AG09309 (cell line): ENCODE results near the gene FAM222B.
A peak's percentile ranks its signal among the peaks of the same experiment; 100 is the strongest.

ENCODE experiments used
- DNase-seq: peaks from one replicate; pipeline ENCODE4 v3.0.0-alpha.2; 2010; ENCODE audit warnings: low read depth
- H3K4me3 ChIP-seq: 2 replicates; pipeline ENCODE4 v1.5.1; 2011; ENCODE audit warnings: mild to moderate bottlenecking, low read depth, low read length, moderate library complexity; ENCODE audit not compliant: control insufficient read depth
- TF ChIP-seq, protein P1 (sequence below): IDR thresholded peaks from 2 replicates; pipeline ENCODE4 v1.5.1; 2011; ENCODE audit warnings: mild to moderate bottlenecking, low read depth, low read length, inconsistent platforms; ENCODE audit not compliant: insufficient read depth, control insufficient read depth; ENCODE audit errors: missing control alignments

The FAM222B gene

DNA sequence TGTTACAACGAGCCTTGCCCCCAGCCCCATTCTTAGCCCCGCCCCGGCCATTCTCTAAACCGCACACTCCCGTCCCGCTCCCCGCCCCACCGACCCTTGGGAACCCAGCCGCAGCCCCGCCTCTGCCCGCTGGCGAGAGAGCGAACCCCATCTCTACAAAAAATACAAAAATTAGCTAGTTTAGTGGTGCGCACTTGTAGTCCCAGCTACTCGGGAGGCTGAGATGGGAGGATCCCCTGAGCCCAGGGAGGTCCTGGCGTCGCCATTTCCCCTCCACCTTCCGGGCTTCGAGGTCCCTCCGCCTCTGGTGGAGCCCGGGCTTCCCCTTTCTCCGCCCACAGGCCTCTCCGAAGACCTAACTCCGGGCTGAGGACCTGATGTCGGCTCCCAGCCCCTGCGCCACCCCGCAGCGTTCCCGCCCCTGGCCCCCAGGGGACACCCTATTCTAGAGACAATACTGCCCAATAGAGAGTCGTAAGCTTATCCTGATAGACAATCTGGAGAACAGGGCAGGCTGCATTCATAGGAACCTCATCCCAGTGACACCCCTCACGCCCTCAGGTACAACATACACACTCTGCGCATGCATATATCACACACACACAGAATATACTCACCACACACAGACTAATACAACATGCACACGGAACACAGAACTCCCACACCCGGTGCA, 130.4 kb downstream of the FAM222B start:
- peak overlapping the region; percentile 25; the same call in 1 of the 2 replicates for H3K4me3 ChIP-seq
- TF ChIP-seq, protein P1, sequence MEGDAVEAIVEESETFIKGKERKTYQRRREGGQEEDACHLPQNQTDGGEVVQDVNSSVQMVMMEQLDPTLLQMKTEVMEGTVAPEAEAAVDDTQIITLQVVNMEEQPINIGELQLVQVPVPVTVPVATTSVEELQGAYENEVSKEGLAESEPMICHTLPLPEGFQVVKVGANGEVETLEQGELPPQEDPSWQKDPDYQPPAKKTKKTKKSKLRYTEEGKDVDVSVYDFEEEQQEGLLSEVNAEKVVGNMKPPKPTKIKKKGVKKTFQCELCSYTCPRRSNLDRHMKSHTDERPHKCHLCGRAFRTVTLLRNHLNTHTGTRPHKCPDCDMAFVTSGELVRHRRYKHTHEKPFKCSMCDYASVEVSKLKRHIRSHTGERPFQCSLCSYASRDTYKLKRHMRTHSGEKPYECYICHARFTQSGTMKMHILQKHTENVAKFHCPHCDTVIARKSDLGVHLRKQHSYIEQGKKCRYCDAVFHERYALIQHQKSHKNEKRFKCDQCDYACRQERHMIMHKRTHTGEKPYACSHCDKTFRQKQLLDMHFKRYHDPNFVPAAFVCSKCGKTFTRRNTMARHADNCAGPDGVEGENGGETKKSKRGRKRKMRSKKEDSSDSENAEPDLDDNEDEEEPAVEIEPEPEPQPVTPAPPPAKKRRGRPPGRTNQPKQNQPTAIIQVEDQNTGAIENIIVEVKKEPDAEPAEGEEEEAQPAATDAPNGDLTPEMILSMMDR: no peak
- DNase-seq: no peak

DNA sequence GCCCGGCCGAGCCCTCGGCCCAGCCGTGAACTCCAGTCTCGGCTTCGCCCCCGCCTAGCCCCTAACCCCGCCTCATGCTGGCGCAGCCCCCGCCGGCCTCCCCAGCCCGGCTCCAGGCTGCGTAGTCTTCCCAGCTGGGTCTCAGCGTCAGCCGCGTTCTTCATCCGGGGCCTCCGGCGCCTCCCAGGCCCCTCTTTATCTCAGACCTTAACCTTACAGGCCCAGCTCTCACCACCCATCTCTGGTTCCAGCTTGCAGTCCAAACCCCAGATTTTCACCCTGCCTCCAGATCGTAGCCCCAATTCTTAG, 130.9 kb downstream of the FAM222B start, which contains the start of gene PROCA1:
TSS of gene PROCA1 (minus strand) at position 166 of the 309 bp plus-strand sequence. CDS start 228 bp downstream, outside the sequence.
- no peak for DNase-seq
- TF ChIP-seq, protein P1: no peak
- peak within 1 kb of the TSS; percentile 50 for H3K4me3 ChIP-seq

DNA sequence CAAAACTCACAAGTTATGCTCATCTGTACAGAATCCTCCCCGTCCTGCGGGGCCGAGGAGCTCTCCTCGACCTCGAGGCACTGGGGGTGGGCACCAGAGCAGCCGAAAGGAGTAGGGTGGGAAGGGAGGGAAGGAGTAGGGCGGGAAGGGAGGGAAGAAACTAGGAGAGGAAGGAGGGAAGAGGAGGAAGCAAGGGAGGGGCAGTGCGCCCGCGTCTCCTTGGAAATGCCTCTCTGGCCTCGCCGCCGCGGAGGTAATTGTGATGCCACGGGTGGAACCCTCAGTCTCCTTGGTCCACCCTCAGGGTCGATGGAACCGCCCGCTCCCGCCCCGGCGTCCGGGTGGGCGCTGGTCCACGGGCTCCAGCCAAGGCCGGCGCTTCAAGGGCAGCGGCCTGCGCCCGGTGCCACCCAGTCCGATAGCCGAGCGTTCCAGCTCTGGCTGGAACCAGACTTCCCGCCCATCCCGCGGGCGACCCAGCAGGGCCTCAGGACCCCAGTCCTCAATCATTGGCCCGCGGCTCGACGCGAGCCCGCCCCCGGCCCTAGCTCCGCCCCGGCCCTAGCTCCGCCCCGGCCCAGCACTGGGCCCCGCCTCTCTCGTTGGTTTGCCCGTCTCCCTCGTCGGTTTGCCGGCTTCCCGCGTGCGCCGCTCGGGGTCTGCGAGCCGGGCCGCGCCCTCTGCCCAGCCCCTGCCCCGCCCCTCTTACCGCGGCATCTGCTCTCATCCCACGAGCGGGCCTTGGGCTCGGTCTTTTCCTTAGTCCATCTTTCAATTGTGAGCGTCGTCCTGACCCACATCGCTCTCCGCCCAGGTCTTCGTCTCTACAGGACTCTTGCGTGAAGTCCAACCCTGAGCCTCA, 131.5 kb downstream of the FAM222B start:
- peak overlapping the region; percentile 50 for H3K4me3 ChIP-seq
- peak; percentile 55 for DNase-seq
- TF ChIP-seq, protein P1: no peak

DNA sequence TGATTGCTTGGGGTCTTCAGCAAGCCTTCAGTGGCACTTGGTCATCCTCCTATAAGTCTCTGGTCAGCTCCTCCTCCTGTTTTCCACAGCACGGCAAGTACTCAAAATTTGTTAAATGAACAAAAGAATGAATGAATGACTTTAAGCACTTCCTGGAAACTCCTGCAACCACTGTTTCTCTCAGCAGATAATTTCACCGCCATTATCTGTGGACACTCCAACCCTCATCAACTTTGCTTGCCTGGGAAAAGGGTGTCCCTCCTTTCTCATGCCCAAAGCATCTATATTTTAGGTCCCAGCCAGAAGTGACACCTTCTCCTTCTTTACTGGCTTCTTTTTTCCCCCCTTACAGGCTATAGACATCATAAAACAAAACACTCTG, 135.3 kb downstream of the FAM222B start:
- TF ChIP-seq, protein P1: no peak
- H3K4me3 ChIP-seq: no peak overlapping the region
- no peak for DNase-seq

DNA sequence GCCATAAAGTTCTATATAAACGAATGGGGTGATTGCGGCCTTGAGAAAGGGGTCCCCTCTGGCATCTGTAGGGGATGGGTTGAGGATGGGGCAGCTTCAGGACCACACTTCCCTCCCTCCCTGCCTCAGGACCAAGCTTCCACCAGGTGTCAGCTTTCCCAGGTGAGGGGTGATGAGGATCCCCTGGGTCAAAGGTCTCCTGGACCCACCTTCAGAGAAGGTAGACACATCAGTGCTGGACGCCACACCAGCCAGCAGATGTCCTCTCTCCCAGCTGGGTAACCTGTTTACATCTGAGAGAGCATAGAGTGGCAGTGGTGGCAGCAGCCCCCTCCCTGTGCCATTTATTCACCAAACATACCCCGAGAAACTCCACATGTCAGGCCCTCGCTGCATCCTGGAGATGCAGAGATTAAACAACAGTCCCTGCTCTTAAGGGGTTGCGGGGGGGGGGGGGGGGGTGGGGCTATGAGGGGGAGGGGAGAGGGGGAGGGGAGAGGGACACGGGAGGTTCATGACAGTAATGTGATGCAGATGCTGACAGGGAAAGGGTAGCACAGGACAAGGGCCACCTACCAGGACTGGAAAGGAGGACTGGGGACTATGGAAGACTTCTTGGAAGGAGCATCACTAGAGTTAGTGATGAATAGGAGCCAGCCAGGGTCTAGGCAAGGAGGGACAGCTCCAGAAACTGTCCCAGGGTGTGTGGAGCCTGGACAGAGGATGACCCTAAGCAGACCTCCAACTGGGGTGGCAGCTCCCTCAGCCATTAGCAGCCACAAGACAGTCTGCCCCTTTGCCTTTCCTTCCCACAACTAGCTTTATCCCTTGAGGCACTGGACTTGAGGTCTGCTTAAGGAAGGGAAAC, 135.9 kb downstream of the FAM222B start:
- DNase-seq: no peak
- H3K4me3 ChIP-seq: no peak overlapping the region

More for the DNA sequence above, 135.9 kb downstream of the FAM222B start:
- TF ChIP-seq, protein P1: no peak
